Astrocyte (in vitro differentiated cells and primary cell): ENCODE results near the gene CABLES1. TPM values are rescaled to one million over a fixed set of nuclear protein-coding genes. Genes with fewer than 3 reads are reported as not detected.
"Not testable (repeated sequence)": the region's sequence is repeated elsewhere in the genome, so short reads cannot be mapped to it uniquely, and the experiment has no call there.

Experiments
- DNase-seq: peaks from one replicate; pipeline ENCODE4 v3.0.0-alpha.2; 2010; ENCODE audit warnings: low read depth
- FAIRE-seq: peaks from 2 replicates; lab custom pipeline; 2011; peaks lifted over from hg19 to GRCh38; lab: Jason Lieb, UNC
- H2AFZ ChIP-seq: 2 replicates; pipeline ENCODE4 v1.6.0; 2012; ENCODE audit warnings: low read depth, low read length, inconsistent platforms
- H3K27ac ChIP-seq: 2 replicates; pipeline ENCODE4 v1.5.1; 2011; ENCODE audit warnings: low read depth, low read length, inconsistent platforms
- H3K27me3 ChIP-seq: 2 replicates; pipeline ENCODE4 v1.6.0; 2011; ENCODE audit warnings: low read length, inconsistent platforms; ENCODE audit not compliant: insufficient read depth
- H3K36me3 ChIP-seq: 2 replicates; pipeline ENCODE4 v1.5.1; 2011; ENCODE audit warnings: low read length, inconsistent platforms; ENCODE audit not compliant: insufficient read depth
- H3K4me1 ChIP-seq: 2 replicates; pipeline ENCODE4 v1.5.1; 2011; ENCODE audit warnings: low read length, inconsistent platforms; ENCODE audit not compliant: insufficient read depth
- H3K4me2 ChIP-seq: 2 replicates; pipeline ENCODE4 v1.6.0; 2012; ENCODE audit warnings: low read length, inconsistent platforms
- H3K4me3 ChIP-seq: 2 replicates; pipeline ENCODE4 v1.5.1; 2011; ENCODE audit warnings: low read depth, mild to moderate bottlenecking, low read length, inconsistent platforms; ENCODE audit not compliant: insufficient read depth
- H3K79me2 ChIP-seq: 2 replicates; pipeline ENCODE4 v1.6.0; 2012; ENCODE audit warnings: mild to moderate bottlenecking, low read length, inconsistent platforms; ENCODE audit not compliant: insufficient read depth
- H3K9ac ChIP-seq: 2 replicates; pipeline ENCODE4 v1.6.0; 2012; ENCODE audit warnings: mild to moderate bottlenecking, low read length, inconsistent platforms
- H3K9me3 ChIP-seq: 2 replicates; pipeline ENCODE4 v1.5.1; 2012; ENCODE audit warnings: low read depth, mild to moderate bottlenecking, low read length, inconsistent platforms; ENCODE audit not compliant: insufficient read depth
- H4K20me1 ChIP-seq: 2 replicates; pipeline ENCODE4 v1.6.0; 2012; ENCODE audit warnings: low read length, inconsistent platforms; ENCODE audit not compliant: insufficient read depth
- H3K27ac Mint-ChIP-seq: one replicate; pipeline ENCODE4 v1.8.0; 2021; ENCODE audit warnings: mild to moderate bottlenecking, mixed read lengths; ENCODE audit not compliant: unreplicated experiment
- H3K27me3 Mint-ChIP-seq: one replicate; pipeline ENCODE4 v1.8.0; 2021; ENCODE audit warnings: low read depth, mixed read lengths; ENCODE audit not compliant: unreplicated experiment
- H3K36me3 Mint-ChIP-seq: one replicate; pipeline ENCODE4 v1.8.0; 2021; ENCODE audit warnings: low read depth, mixed read lengths; ENCODE audit not compliant: unreplicated experiment
- H3K4me1 Mint-ChIP-seq: one replicate; pipeline ENCODE4 v1.8.0; 2021; ENCODE audit warnings: low read depth, mixed read lengths; ENCODE audit not compliant: unreplicated experiment
- H3K4me3 Mint-ChIP-seq: one replicate; pipeline ENCODE4 v1.8.0; 2021; ENCODE audit warnings: mild to moderate bottlenecking, moderate library complexity, mixed read lengths; ENCODE audit not compliant: unreplicated experiment
- H3K9me3 Mint-ChIP-seq: one replicate; pipeline ENCODE4 v1.8.0; 2021; ENCODE audit warnings: mild to moderate bottlenecking, mixed read lengths; ENCODE audit not compliant: unreplicated experiment
- EZH2 ChIP-seq: IDR thresholded peaks from 2 replicates; pipeline ENCODE4 v1.6.1; 2012; ENCODE audit warnings: mild to moderate bottlenecking, low read length, inconsistent platforms; ENCODE audit not compliant: insufficient read depth
- total RNA-seq: library from RNA; stranded (reverse); gene quantifications from 2 replicates; pipeline ENCODE4 v1.2.1, GENCODE V29; 2021
- TF ChIP-seq, protein P1 (sequence below): IDR thresholded peaks from 2 replicates; pipeline ENCODE4 v1.5.1; 2011; ENCODE audit warnings: low read depth, mild to moderate bottlenecking, inconsistent platforms, low read length, moderate library complexity; ENCODE audit not compliant: insufficient read depth

CABLES1 gene
- total RNA-seq, 1 donor from 2014 or later, result 14.5 TPM

DNA sequence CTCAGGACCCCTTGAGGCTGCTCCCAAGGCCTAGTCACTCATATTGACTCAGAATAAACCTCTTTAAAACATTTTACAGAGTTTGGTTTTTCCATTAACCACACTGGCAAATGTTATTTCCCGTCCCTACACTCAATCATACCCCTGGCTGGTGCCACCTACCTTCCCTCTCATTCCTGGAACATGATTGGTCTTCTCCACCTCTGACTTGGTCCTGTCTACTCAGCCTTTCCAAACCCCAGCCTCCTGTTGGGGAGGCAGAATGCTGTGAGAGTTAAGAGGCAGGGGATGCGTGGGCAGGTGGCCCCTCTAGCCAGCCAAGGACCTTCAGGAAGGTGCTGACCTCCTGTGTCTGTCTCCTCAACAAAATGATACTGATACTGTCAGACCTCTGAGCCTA, 149.3 kb downstream of the CABLES1 start:
- Histone ChIP-seq H3K4me2 (peak overlapping the region; percentile 40), H4K20me1 (no peaks in the 10 kb centered on the region), H3K27ac (peak overlapping the region; percentile 6), H3K36me3 (no peaks in the 10 kb centered on the region), H3K9ac (no peak overlapping the region), H3K27me3 (no peaks in the 10 kb centered on the region), H3K4me3 (no peak overlapping the region), H3K79me2 (no peaks in the 10 kb centered on the region), H2AFZ (no peak overlapping the region), H3K9me3 (no peaks in the 10 kb centered on the region), H3K4me1 (peaks cover 17% of the 10 kb centered on the region)
- Mint-ChIP-seq H3K36me3 (peaks cover 2% of the 10 kb centered on the region), H3K27me3 (no peaks in the 10 kb centered on the region), H3K9me3 (peaks cover 6% of the 10 kb centered on the region), H3K4me1 (peaks cover 42% of the 10 kb centered on the region), H3K27ac (peak overlapping the region; percentile 31), H3K4me3 (no peak overlapping the region)
- TF ChIP-seq, protein P1, sequence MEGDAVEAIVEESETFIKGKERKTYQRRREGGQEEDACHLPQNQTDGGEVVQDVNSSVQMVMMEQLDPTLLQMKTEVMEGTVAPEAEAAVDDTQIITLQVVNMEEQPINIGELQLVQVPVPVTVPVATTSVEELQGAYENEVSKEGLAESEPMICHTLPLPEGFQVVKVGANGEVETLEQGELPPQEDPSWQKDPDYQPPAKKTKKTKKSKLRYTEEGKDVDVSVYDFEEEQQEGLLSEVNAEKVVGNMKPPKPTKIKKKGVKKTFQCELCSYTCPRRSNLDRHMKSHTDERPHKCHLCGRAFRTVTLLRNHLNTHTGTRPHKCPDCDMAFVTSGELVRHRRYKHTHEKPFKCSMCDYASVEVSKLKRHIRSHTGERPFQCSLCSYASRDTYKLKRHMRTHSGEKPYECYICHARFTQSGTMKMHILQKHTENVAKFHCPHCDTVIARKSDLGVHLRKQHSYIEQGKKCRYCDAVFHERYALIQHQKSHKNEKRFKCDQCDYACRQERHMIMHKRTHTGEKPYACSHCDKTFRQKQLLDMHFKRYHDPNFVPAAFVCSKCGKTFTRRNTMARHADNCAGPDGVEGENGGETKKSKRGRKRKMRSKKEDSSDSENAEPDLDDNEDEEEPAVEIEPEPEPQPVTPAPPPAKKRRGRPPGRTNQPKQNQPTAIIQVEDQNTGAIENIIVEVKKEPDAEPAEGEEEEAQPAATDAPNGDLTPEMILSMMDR, result no peak
- no peak for TF ChIP-seq EZH2
- DNase-seq (no peak), FAIRE-seq (no peak)

DNA sequence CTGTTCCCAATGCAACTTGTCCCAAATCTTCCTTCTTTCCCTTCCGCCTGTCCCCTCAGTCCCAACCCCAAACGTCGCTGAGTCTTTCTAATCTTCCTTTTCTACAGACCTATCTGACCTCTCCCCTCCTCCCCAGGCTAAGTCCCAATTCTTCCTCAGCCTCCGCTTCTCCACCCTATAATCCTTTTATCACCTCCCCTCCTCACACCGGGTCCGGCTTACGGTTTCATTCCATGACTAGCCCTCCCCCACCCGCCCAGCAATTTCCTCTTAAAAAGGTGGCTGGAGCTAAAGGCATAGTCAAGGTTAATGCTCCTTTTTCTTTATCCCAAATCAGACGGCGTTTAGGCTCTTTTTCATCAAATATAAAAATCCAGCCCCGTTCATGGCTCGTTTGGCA, 150.3 kb downstream of the CABLES1 start:
- not testable (repeated sequence) for H3K4me3 Mint-ChIP-seq, H3K9me3 Mint-ChIP-seq, H3K27ac ChIP-seq, H3K4me3 ChIP-seq, H3K27ac Mint-ChIP-seq, H3K36me3 Mint-ChIP-seq, H3K36me3 ChIP-seq, FAIRE-seq, H3K27me3 Mint-ChIP-seq, DNase-seq, H3K9me3 ChIP-seq, H3K4me2 ChIP-seq, H3K79me2 ChIP-seq, H3K9ac ChIP-seq, H4K20me1 ChIP-seq, H2AFZ ChIP-seq, H3K27me3 ChIP-seq
- H3K4me1 Mint-ChIP-seq, result peaks cover 42% of the 10 kb centered on the region
- peaks cover 17% of the 10 kb centered on the region for H3K4me1 ChIP-seq

DNA sequence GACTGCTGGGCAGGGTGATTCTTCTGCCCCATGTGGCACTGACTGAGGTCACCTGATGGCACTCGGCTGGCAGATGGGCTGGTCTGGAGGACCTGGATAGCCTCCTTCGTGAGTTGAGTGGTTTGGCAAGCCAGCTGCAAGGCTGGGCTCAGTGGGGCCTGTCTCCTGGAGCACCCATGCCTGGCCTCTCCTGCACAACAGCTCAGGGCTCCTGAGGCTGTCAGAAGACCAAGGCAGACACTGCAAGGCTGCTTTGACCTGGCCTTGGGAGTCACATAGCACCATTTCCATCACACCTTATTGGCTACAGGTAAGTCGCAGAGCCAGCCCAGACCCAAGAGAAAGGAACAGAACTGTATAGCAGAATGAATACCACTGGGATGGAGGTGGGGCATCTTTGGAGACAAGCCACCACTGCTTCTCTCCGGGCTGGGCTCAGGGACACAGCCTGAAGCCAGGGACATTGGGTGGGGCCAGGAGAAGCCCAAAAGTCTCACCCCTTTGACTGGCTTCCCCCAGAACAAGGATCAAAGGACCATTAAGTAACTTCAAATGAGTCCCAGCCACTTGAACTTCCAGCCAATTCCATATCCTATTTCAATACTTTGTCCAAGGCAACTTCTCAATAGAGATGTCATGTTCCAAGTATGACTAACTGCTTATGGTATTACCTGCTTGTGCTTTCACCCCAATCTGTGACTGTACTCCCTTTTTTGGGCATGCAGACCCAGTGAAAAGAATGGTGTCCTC, 156.3 kb downstream of the CABLES1 start:
- Mint-ChIP-seq H3K9me3 (peaks cover 3% of the 10 kb centered on the region), H3K27ac (no peak overlapping the region)

More for the DNA sequence above, 156.3 kb downstream of the CABLES1 start:
- Histone ChIP-seq H3K36me3 (no peaks in the 10 kb centered on the region), H3K27ac (no peak overlapping the region), H3K9ac (no peak overlapping the region), H3K9me3 (no peaks in the 10 kb centered on the region), H2AFZ (no peak overlapping the region), H3K4me2 (peak overlapping the region; percentile 24), H3K4me3 (no peak overlapping the region), H3K79me2 (no peaks in the 10 kb centered on the region), H3K27me3 (no peaks in the 10 kb centered on the region), H3K4me1 (peaks cover 12% of the 10 kb centered on the region), H4K20me1 (no peaks in the 10 kb centered on the region)
- peak; percentile 92 for DNase-seq
- no peak for TF ChIP-seq EZH2
- TF ChIP-seq, protein P1, result no peak
- Mint-ChIP-seq H3K4me1 (peaks cover 28% of the 10 kb centered on the region), H3K36me3 (no peaks in the 10 kb centered on the region), H3K4me3 (no peak overlapping the region), H3K27me3 (no peaks in the 10 kb centered on the region)
- FAIRE-seq, result peak; percentile 20
